K562 (cell line): Measurements from ENCODE around the gene ZNF426. TPM values are rescaled to one million over a fixed set of nuclear protein-coding genes. Genes with fewer than 3 reads are reported as not detected.

ENCODE experiments used
- CREB1 ChIP-seq, 2 experiments: sonication (generic) in 1 of 2; formaldehyde crosslinking in 1 of 2; IDR thresholded peaks; 2 replicates each; pipeline versions ENCODE4 v1.6.1 to v1.8.0; 2012 to 2022; ENCODE audit warnings: inconsistent platforms in 1 of 2, mild to moderate bottlenecking in 1 of 2, missing genetic modification reagents in 1 of 2, moderate library complexity in 1 of 2
- ELK3 ChIP-seq: fragments of 450-650 bp; formaldehyde crosslinking; IDR thresholded peaks from 2 replicates; pipeline ENCODE4 v1.4.0; 2020; ENCODE audit warnings: mild to moderate bottlenecking
- ETV6 ChIP-seq, 3 experiments: fragments of 150-350 bp in 1 of 3; sonication (generic) in 1 of 3; formaldehyde crosslinking in 1 of 3; IDR thresholded peaks; 2 replicates each; pipeline versions ENCODE4 v1.6.1 to v1.8.0; 2014 to 2022; ENCODE audit warnings: borderline replicate concordance in 2 of 3, low read depth in 2 of 3, antibody characterized with exemption in 1 of 3, low read length in 1 of 3, mild to moderate bottlenecking in 1 of 3, missing genetic modification reagents in 1 of 3
- FOXP4 ChIP-seq: sonication (generic); formaldehyde crosslinking; IDR thresholded peaks from 2 replicates; pipeline ENCODE4 v1.8.0; 2022; ENCODE audit warnings: mild to moderate bottlenecking, missing genetic modification reagents, borderline replicate concordance
- HDAC2 ChIP-seq: fragments of 450-650 bp; IDR thresholded peaks from 2 replicates; pipeline ENCODE4 v1.6.1; 2016; ENCODE audit warnings: mild to moderate bottlenecking
- ILF3 ChIP-seq: fragments of 450-650 bp; IDR thresholded peaks from 2 replicates; pipeline ENCODE4 v1.6.1; 2018; ENCODE audit warnings: antibody characterized with exemption, mild to moderate bottlenecking, moderate library complexity, borderline replicate concordance
- KDM1A ChIP-seq, 2 experiments: fragments of 450-650 bp; IDR thresholded peaks; 2 replicates each; pipeline ENCODE4 v1.6.1; 2016; ENCODE audit warnings: mild to moderate bottlenecking in 2 of 2
- KLF16 ChIP-seq: IDR thresholded peaks from 2 replicates; pipeline ENCODE4 v1.6.1; 2016; ENCODE audit warnings: antibody characterized with exemption
- NUFIP1 ChIP-seq: fragments of 450-650 bp; IDR thresholded peaks from 2 replicates; pipeline ENCODE4 v1.6.1; 2018; ENCODE audit not compliant: partially characterized antibody
- PHB2 ChIP-seq: fragments of 450-650 bp; IDR thresholded peaks from 2 replicates; pipeline ENCODE4 v1.6.1; 2017; ENCODE audit warnings: low read depth
- RHOXF2B ChIP-seq: fragments of 250-450 bp; sonication (Bioruptor Pico); conservative IDR thresholded peaks from 2 replicates; pipeline ENCODE4 v1.5.1; 2021
- SAP30 ChIP-seq: fragments of 200-600 bp; sonication (generic); IDR thresholded peaks from 2 replicates; pipeline ENCODE4 v1.6.1; 2012; ENCODE audit warnings: borderline replicate concordance, low read depth, mild to moderate bottlenecking, moderate library complexity, low read length, control low read depth, inconsistent platforms; ENCODE audit not compliant: insufficient read depth, poor library complexity, severe bottlenecking
- SMARCE1 ChIP-seq: fragments of 450-650 bp; IDR thresholded peaks from 2 replicates; pipeline ENCODE4 v1.7.1; 2016; ENCODE audit warnings: mild to moderate bottlenecking
- SOX6 ChIP-seq: fragments of 450-650 bp; IDR thresholded peaks from 2 replicates; pipeline ENCODE4 v1.6.1; 2014; ENCODE audit warnings: mild to moderate bottlenecking
- ZNF165 ChIP-seq: fragments of 250-450 bp; sonication (Bioruptor Pico); IDR thresholded peaks from 2 replicates; pipeline ENCODE4 v1.4.0; 2020; ENCODE audit warnings: borderline replicate concordance
- ZNF445 ChIP-seq: fragments of 250-450 bp; sonication (Bioruptor Pico); IDR thresholded peaks from 2 replicates; pipeline ENCODE4 v1.4.0; 2020; ENCODE audit warnings: low read depth, mild to moderate bottlenecking, moderate library complexity
- ZNF75A ChIP-seq: fragments of 450-650 bp; formaldehyde crosslinking; IDR thresholded peaks from 2 replicates; pipeline ENCODE4 v1.4.0; 2020; ENCODE audit warnings: mild to moderate bottlenecking
- polyA plus RNA-seq, 8 experiments: library from polyadenylated mRNA; depleted of rRNA in 4 of 8; stranded (reverse) in 5 of 8; unstranded in 3 of 8; fragments of >200 nt; fragmentation: Nextera tagmentation in 2 of 8; fragmentation: Illumina TruSeq in 1 of 8; extraction: Ambion mirVana in 2 of 8; extraction: Trizol in 1 of 8; gene quantifications; 2 replicates each; pipeline versions ENCODE4 v1.2.1 to v1.2.3, GENCODE V29; 2011 to 2014; ENCODE audit warnings: inconsistent platforms in 1 of 8, missing spikeins in 1 of 8
- total RNA-seq, 7 experiments: library from RNA; depleted of rRNA in 6 of 7; stranded (reverse); fragments of >200 nt in 6 of 7; fragmentation: Illumina TruSeq in 2 of 7; extraction: Trizol in 2 of 7; gene quantifications; 2 replicates each; pipeline versions ENCODE4 v1.2.1 to v1.2.3, GENCODE V29; 2011 to 2021; ENCODE audit warnings: low replicate concordance in 1 of 7
- TF ChIP-seq, protein P1 (sequence below): fragments of 250-450 bp; sonication (Bioruptor Pico); IDR thresholded peaks from 2 replicates; pipeline ENCODE4 v1.4.0; 2020; ENCODE audit warnings: borderline replicate concordance
- TF ChIP-seq, protein P2 (sequence below): sonication (generic); formaldehyde crosslinking; IDR thresholded peaks from 2 replicates; pipeline ENCODE4 v1.9.0; 2022; ENCODE audit warnings: mild to moderate bottlenecking, missing genetic modification reagents
- TF ChIP-seq, protein P3 (sequence below): fragments of 450-650 bp; formaldehyde crosslinking; IDR thresholded peaks from 2 replicates; pipeline ENCODE4 v1.4.0; 2020; ENCODE audit warnings: mild to moderate bottlenecking, moderate library complexity

Gene ZNF426
- total and polyA plus RNA-seq, 9 of the 15 experiments (the other 6 are each of a cell fraction or from before 2014, with no cell fraction given): 3.2 to 14.3 (median 6.9) TPM

DNA sequence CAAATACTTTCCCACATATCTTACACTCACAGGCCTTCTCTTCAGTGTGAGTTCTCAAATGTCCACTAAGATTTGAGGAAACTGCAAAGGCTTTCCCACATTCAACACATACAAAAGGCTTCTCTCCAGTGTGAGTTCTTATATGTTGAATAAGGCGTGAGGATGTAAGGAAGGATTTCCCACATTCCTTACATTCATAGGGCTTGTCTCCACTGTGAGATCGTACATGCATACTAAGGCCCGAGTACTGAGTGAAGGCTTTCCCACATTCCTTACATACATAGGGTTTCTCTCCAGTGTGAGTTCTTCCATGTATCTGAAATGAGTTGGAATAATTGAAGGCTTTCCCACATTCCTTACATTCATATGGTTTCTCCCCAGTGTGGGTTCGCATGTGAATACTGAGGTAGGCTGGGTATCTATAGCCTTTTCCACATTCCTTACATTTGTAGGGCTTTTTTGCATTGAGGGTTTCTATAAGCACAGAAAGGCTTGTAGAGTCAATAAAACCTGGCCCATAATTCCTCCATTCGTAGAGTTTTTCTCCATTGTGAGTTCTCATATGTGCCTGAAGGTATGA, 9.6 kb downstream of the ZNF426 start (continued):
- TF ChIP-seq ELK3 (CRISPR knock-in tag) (no peak), NUFIP1 (no peak), SOX6 (0 out of 2 replicates have a peak, but pooled peaks have one; percentile 41), ZNF75A (CRISPR knock-in tag) (peak; percentile 98), KLF16 (no peak), KDM1A (IDR thresholded peaks at IDR 0.05) (no peak), PHB2 (no peak), ZNF165 (no peak), SMARCE1 (no peak), ZNF445 (no peak), CREB1 (IDR thresholded peaks at IDR 0.05) (no peak), CREB1 (CRISPR knock-in tag; IDR thresholded peaks at IDR 0.05) (no peak), FOXP4 (CRISPR knock-in tag) (no peak), ETV6 (IDR thresholded peaks at IDR 0.05; ENCODE audit: borderline replicate concordance in 1 of 2, low read depth in 2 of 2, low read length in 1 of 2) (no peak), ETV6 (CRISPR knock-in tag; IDR thresholded peaks at IDR 0.05; ENCODE audit: borderline replicate concordance) (no peak), HDAC2 (no peak), RHOXF2B (no peak), ILF3 (no peak), SAP30 (no peak)
- TF ChIP-seq, protein P1, sequence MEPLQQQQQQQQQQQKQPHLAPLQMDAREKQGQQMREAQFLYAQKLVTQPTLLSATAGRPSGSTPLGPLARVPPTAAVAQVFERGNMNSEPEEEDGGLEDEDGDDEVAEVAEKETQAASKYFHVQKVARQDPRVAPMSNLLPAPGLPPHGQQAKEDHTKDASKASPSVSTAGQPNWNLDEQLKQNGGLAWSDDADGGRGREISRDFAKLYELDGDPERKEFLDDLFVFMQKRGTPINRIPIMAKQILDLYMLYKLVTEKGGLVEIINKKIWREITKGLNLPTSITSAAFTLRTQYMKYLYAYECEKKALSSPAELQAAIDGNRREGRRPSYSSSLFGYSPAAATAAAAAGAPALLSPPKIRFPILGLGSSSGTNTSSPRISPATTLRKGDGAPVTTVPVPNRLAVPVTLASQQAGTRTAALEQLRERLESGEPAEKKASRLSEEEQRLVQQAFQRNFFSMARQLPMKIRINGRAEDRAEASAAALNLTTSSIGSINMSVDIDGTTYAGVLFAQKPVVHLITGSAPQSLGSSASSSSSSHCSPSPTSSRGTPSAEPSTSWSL: no peak
- TF ChIP-seq, protein P2, sequence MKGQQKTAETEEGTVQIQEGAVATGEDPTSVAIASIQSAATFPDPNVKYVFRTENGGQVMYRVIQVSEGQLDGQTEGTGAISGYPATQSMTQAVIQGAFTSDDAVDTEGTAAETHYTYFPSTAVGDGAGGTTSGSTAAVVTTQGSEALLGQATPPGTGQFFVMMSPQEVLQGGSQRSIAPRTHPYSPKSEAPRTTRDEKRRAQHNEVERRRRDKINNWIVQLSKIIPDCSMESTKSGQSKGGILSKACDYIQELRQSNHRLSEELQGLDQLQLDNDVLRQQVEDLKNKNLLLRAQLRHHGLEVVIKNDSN (CRISPR knock-in tag): no peak
- TF ChIP-seq, protein P3, sequence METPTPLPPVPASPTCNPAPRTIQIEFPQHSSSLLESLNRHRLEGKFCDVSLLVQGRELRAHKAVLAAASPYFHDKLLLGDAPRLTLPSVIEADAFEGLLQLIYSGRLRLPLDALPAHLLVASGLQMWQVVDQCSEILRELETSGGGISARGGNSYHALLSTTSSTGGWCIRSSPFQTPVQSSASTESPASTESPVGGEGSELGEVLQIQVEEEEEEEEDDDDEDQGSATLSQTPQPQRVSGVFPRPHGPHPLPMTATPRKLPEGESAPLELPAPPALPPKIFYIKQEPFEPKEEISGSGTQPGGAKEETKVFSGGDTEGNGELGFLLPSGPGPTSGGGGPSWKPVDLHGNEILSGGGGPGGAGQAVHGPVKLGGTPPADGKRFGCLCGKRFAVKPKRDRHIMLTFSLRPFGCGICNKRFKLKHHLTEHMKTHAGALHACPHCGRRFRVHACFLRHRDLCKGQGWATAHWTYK (CRISPR knock-in tag): no peak
